Left cardiac atrium (tissue), 4 donors: ENCODE data around the gene DOP1A. TPM values are rescaled to one million over a fixed set of nuclear protein-coding genes. Genes with fewer than 3 reads are reported as not detected.
A peak's percentile ranks its signal among the peaks of the same experiment; 100 is the strongest.

Experiments used
- ATAC-seq, 2 donors: fragments of 200-7000 bp; cut with Tn5 transposase; one replicate each; pipeline ENCODE4 v1.9.1; 2020; ENCODE audit warnings: mild to moderate bottlenecking in 2 of 2, moderate library complexity in 2 of 2
- DNase-seq: peaks from one replicate; pipeline ENCODE4 v3.0.0-alpha.2; 2020
- intact Hi-C, 2 donors: fragments of 100-400 bp; cut with DNase I; formaldehyde crosslinking; loops; one replicate each; pipeline versions ENCODE4 v1.14.1 to v1.15.1; 2022 to 2023
- total RNA-seq, 2 donors: library from RNA; stranded (reverse); fragmentation: NEBNext Ultra II Directional; extraction: Animal tissue kit (Norgen Biotek cat#: 25700); gene quantifications; one replicate each; pipeline ENCODE4 v1.2.1, GENCODE V29; 2021
- donor health status: DM: no; HTN: yes; CAD: no.
- donor health status: DM: no; HTN: yes; CAD: no; lungs with severe emphysema.
- donor health status: DM: yes; HTN: yes; CAD: no.
- donor health status: Dilated cardiomyopathy.

DOP1A gene
- total RNA-seq, 2 donors from 2014 or later = 11.8 to 14.3 TPM

DNA sequence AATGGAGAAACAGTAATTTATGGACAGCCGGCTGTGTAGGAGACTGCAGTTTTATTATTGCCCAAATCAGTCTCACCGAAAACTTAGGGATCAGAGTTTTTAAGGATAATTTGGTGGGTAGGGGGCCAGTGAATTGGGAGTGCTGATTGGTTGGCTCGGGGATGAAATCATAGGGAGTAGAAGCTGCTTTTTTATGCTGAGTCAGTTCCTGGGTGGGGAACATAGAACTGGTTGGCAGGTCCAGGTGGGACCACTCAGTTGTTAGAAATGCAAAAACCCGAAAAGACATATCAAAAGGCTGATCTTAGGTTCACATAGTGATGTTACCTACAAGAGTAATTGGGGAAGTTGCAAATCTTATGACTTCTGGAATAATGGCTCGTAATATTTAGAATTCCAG lies 59.3 kb downstream of the DOP1A start:
- intact Hi-C loops = loop anchor here in 1 of 2 donors (5.0 kb wide), 1 partner anchor 35 kb away; no protein-coding TSS in a partner anchor
- no peak for ATAC-seq
- DNase-seq = no peak

GRCh38 chr6:83127258-83127657 lies 59.8 kb downstream of the DOP1A start:
- intact Hi-C loops = loop anchor here in 1 of 2 donors (5.0 kb wide), 1 partner anchor 35 kb away; no protein-coding TSS in a partner anchor
- ATAC-seq (no peak), DNase-seq (no peak)

GRCh38 chr6:83127976-83128375 lies 60.5 kb downstream of the DOP1A start:
- DNase-seq = no peak
- intact Hi-C loops = loop anchor here in 1 of 2 donors (5.0 kb wide), 1 partner anchor 34 kb away; no protein-coding TSS in a partner anchor
- ATAC-seq = no peak

GRCh38 chr6:83132121-83132520 lies 64.7 kb downstream of the DOP1A start:
- ATAC-seq (no peak), DNase-seq (no peak)
- intact Hi-C loops = no loop called here

GRCh38 chr6:83138118-83138722 lies 70.7 kb downstream of the DOP1A start:
- ATAC-seq = no peak
- no peak for DNase-seq
- intact Hi-C loops = no loop called here

DNA sequence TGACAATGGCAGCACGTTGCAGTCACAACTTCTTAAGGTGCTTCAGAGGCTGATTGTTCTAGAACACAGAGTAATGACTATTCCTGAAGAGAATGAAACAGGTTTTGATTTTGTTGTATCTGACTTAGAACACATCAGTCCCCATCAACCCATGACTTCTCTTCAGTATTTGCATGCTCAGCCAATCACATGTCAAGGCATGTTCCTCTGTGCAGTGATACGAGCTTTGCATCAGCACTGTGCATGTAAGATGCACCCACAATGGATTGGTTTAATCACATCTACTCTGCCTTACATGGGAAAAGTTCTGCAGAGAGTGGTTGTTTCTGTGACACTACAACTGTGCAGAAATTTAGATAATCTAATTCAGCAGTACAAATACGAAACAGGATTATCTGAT lies 71.3 kb downstream of the DOP1A start:
- ATAC-seq = no peak
- intact Hi-C loops = no loop called here
- no peak for DNase-seq

GRCh38 chr6:83151114-83151513 lies 83.6 kb downstream of the DOP1A start:
- no peak for ATAC-seq
- intact Hi-C loops = no loop called here
- no peak for DNase-seq

- DNase-seq (no peak), ATAC-seq (no peak)
- intact Hi-C loops = no loop called here
Observed at GRCh38 chr6:83152913-83153312, 85.4 kb downstream of the DOP1A start.

DNA sequence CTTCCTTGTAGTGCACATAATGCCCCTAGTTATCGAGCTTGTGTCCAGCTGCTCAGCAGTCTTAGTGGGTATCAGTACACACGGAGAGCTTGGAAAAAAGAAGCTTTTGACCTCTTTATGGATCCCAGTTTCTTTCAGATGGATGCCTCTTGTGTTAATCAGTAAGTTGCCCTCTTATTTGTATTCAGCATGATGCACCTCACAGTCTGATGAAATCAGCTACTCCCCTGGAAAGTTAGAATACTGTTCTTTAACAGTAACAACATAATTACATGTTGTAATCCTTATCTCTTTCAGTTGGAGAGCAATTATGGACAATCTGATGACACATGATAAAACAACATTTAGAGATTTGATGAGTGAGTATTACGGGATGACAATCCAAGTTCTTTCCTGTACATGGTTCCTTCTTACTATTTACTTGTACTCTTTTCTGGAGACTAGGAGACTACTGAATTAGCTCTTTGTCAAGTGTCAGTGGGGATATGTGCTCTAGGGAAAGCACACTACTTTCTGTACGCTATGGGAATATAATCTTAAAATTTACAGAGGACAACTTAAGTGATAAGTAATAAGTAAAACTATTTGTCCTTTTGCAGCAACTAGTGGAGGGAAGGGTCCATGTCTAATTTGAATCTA lies 86.5 kb downstream of the DOP1A start:
- no peak for DNase-seq
- ATAC-seq = no peak
- intact Hi-C loops = no loop called here

- DNase-seq (no peak), ATAC-seq (peak; percentile 55 to 56)
- intact Hi-C loops = no loop called here
Observed at GRCh38 chr6:83155794-83156193, 88.3 kb downstream of the DOP1A start.

DNA sequence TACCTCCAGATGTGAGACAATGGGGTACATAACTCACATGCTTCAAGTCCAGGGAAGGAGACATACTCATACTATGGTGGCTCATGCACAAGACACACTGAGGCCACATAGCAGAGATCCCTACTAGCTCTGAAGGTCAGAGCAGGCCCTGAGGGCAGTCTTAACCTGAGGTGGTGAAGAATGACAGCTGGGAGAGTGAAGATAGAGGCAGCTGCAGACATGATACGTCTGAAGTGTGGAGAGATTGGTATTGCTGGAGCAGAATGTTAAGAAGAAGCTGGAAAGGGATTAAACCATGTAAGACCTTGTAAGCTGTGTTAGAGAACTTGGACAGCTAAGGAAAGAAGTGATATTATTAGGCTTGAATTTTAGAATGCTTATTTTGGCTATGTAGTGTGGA lies 92.7 kb downstream of the DOP1A start:
- intact Hi-C loops = loop anchor here in 1 of 2 donors (5.0 kb wide), 1 partner anchor 33 kb away; no protein-coding TSS in a partner anchor
- ATAC-seq (peak; percentile 27 to 65), DNase-seq (no peak)

- intact Hi-C loops = no loop called here
- ATAC-seq = no peak
Observed at GRCh38 chr6:83167726-83168278, 100.3 kb downstream of the DOP1A start.

GRCh38 chr6:83168556-83168955 lies 101.1 kb downstream of the DOP1A start:
- DNase-seq = no peak
- intact Hi-C loops = no loop called here
- ATAC-seq = no peak

More at GRCh38 chr6:83167726-83168278, 100.3 kb downstream of the DOP1A start:
- no peak for DNase-seq

GRCh38 chr6:83169106-83169505 lies 101.6 kb downstream of the DOP1A start:
- DNase-seq (no peak), ATAC-seq (no peak)
- intact Hi-C loops = no loop called here

DNA sequence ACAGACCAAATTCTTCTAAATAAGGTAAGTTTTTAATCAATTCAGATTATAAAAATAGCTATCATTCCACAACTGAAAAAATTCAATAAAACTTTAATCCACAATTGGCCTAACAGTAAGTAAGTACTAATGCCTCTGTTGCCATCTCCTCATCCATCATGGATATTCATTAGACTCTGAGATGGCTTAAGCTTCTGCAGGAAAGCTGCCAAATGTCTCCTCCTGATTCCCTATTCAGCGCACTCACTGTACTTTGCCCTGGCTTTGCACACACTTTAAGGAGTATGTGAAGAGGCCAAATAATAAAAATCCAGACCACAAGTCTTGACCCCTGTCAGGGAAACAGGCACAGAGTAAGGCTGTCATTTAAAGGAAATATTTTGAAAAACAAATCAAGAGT lies 102.0 kb downstream of the DOP1A start:
- ATAC-seq (peak in 1 of 2 donors; percentile 23), DNase-seq (no peak)
- intact Hi-C loops = no loop called here

DNA sequence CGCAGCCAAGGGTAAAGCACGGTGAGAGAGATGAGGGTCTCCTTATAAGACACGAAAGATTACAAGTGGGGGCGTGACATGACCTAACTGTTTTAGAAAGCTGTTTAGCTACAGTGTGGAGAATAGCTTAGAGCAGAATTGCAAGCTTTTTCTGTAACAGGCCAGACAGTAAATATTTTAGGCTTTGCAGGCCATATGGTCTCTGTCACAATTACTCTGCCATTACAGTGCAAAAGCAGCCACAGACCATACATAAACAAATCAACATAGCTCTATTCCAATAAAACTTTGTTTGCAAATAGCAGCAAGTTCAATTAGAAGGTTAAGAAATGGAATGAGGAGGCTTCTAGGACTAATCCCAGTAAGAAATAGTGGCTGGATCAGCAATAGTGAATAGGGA lies 108.8 kb downstream of the DOP1A start:
- no peak for ATAC-seq
- intact Hi-C loops = no loop called here
- DNase-seq = no peak

- intact Hi-C loops = no loop called here
- DNase-seq (no peak), ATAC-seq (no peak)
Observed at GRCh38 chr6:83180426-83180950, 113.0 kb downstream of the DOP1A start.

DNA sequence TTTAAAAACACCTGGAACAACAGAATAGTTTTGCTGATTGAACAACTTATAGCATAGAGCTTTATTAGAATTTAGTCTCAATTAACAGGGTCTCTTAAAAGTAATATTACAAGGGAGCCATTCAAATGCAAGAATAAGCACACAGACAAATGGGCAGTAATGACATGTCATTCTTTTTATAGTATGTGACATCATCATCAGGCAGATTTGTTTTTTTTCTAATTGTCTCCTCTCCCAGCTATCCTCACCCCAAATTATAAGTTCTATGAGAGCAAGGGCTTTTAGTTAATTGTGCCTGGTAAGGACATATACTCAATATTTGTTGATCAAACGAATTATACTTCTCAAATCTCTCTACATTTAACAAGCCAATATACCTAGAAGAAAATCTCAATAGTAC lies 114.6 kb downstream of the DOP1A start:
- intact Hi-C loops = no loop called here
- ATAC-seq (no peak), DNase-seq (no peak)

DNA sequence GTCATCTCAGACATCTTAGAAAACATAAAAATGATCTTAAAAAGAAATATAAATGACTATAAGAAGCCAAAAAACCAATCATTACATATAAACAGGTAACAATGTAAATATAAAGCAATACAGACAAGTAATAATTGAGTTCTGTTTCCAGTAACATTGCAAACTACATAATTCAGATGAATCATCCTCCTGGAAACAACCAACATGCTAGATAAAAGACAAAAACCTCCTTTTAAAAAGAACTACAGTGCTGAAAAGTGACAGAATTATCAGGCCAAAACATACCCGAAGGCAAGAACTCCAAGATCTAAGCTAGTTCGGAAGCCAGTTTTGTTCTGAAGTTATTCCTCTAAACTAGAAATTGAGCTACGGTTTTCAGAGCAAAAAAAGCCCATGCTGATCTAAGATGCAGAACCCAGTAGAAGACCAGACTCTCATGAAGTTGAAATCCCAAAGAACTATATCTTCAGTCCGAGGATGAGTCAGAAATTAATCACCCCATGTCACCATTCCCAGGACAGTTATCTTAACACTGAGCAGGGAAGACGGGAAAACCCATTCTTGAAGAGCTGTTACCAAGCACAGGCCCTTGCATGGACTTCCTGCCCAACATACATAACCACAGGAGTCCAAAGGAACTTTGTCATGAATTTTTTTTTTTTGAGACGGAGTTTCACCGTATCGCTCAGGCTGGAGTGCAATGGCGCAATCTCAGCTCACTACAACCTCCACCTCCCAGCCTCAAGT lies 115.8 kb downstream of the DOP1A start:
- DNase-seq (peak; percentile 49), ATAC-seq (peak; percentile 79 to 95)
- intact Hi-C loops = no loop called here

DNA sequence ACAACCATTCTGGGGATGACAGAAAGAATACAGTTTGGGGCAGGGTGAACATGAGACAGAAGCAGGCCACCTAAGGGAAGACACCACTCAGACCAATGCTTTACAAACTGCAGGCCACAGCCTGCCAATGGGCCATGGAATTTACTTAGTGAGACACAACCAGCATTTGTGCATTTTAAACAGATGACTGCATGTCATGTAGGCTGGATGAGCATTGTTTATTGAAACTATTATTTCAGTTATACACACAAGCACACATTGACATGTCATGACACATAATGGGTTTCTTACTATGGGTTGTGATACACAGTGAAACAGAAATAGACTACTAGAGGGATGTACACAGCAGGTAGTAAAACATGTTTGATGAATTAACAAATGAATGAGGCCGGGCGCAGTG lies 117.6 kb downstream of the DOP1A start:
- no peak for ATAC-seq
- intact Hi-C loops = no loop called here
- DNase-seq = no peak
